ENCODE data around the gene TINAGL1.

The TINAGL1 gene

GRCh38 chr1:31625561-31626222 is 49.4 kb downstream of the TINAGL1 start:
- no peak for DNase-seq (ENCODE audit: low read depth)
- H3K4me3 ChIP-seq (ENCODE audit: low read depth, low read length), result no peak overlapping the region
- TF ChIP-seq, protein P1, sequence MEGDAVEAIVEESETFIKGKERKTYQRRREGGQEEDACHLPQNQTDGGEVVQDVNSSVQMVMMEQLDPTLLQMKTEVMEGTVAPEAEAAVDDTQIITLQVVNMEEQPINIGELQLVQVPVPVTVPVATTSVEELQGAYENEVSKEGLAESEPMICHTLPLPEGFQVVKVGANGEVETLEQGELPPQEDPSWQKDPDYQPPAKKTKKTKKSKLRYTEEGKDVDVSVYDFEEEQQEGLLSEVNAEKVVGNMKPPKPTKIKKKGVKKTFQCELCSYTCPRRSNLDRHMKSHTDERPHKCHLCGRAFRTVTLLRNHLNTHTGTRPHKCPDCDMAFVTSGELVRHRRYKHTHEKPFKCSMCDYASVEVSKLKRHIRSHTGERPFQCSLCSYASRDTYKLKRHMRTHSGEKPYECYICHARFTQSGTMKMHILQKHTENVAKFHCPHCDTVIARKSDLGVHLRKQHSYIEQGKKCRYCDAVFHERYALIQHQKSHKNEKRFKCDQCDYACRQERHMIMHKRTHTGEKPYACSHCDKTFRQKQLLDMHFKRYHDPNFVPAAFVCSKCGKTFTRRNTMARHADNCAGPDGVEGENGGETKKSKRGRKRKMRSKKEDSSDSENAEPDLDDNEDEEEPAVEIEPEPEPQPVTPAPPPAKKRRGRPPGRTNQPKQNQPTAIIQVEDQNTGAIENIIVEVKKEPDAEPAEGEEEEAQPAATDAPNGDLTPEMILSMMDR (IDR thresholded peaks at IDR 0.05; ENCODE audit: control insufficient read depth, extremely low read depth, insufficient read depth), result no peak

DNA sequence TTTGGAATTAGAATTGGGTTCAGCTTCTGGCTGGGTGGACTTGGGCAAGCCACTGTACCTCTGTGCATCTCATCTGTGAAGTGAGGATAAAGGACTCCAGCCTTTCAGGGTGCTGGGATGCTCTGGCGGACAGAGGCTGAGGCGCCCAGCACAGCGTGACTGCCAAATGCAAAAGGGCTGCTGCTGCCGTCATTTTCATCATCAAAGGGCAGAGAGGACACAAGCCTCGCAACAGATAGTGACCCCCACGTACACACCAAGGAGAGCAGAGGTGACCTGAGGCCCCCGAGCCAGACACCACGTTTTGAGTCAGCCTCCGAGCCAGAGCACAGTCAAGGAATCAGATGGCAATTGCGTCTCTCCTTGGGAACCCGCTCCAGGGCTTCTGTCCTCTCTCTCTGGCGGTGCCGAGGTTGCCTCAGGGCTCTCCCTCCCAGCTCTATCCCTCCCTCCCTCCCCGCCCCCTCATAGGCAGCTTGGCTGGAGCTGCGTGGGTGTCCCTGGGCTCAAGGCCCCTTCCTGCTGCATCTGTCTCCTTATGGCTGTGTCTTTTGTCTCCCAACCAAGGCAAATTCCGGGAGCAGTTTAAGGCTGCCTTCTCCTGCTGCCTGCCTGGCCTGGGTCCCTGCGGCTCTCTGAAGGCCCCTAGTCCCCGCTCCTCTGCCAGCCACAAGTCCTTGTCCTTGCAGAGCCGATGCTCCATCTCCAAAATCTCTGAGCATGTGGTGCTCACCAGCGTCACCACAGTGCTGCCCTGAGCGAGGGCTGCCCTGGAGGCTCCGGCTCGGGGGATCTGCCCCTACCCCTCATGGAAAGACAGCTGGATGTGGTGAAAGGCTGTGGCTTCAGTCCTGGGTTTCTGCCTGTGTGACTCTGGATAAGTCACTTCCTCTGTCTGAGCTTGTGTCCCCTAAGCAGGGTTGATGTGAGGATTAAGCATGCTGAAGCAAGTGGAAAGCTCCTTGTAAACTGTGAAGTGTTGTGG is 50.2 kb downstream of the TINAGL1 start:
- TF ChIP-seq, protein P1 (IDR thresholded peaks at IDR 0.05; ENCODE audit: control insufficient read depth, extremely low read depth, insufficient read depth), result no peak
- no peak for DNase-seq (ENCODE audit: low read depth)
- H3K4me3 ChIP-seq (ENCODE audit: low read depth, low read length), result no peak overlapping the region

- TF ChIP-seq, protein P1 (IDR thresholded peaks at IDR 0.05; ENCODE audit: control insufficient read depth, extremely low read depth, insufficient read depth), result no peak
- no peak overlapping the region for H3K4me3 ChIP-seq (ENCODE audit: low read depth, low read length)
- DNase-seq (ENCODE audit: low read depth), result no peak
Observed at GRCh38 chr1:31627301-31627929, 51.1 kb downstream of the TINAGL1 start.

GRCh38 chr1:31627930-31628559 is 51.7 kb downstream of the TINAGL1 start:
- DNase-seq (ENCODE audit: low read depth), result no peak
- H3K4me3 ChIP-seq (ENCODE audit: low read depth, low read length), result no peak overlapping the region
- TF ChIP-seq, protein P1 (IDR thresholded peaks at IDR 0.05; ENCODE audit: control insufficient read depth, extremely low read depth, insufficient read depth), result no peak

DNA sequence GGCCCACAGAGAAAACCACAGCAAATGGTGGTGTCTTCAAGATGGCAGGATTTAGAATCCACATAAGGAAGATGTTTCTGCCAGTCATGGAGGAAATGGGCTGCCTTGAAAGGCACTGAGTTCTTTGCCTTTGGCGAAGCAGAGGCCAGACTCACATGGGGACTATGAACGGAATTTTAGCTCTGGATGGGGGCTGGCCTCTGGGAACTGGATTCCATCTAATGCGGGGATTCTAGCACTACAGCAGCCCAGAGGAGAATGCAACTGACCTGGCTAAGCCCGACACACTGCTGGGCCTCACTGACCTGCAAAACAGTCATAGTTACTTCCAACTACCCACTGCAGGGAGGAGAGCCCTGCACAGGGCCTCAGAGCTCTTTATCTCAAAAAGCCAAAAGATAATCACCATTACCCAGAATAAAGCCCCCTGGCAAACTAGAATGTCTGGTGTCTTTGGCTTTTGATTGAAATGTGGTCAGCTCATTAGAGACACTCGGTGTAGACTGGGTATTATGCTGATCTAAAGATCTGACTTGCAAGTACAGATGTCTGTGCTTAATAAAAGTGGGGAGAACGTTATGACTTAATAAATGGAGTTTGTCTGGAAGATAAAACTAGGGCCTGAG is 52.7 kb downstream of the TINAGL1 start:
- no peak overlapping the region for H3K4me3 ChIP-seq (ENCODE audit: low read depth, low read length)
- TF ChIP-seq, protein P1 (IDR thresholded peaks at IDR 0.05; ENCODE audit: control insufficient read depth, extremely low read depth, insufficient read depth), result no peak
- no peak for DNase-seq (ENCODE audit: low read depth)

- no peak overlapping the region for H3K4me3 ChIP-seq (ENCODE audit: low read depth, low read length)
- TF ChIP-seq, protein P1 (IDR thresholded peaks at IDR 0.05; ENCODE audit: control insufficient read depth, extremely low read depth, insufficient read depth), result no peak
- DNase-seq (ENCODE audit: low read depth), result no peak
Observed at GRCh38 chr1:31632649-31633048, 56.3 kb downstream of the TINAGL1 start.

Data from LNCaP clone FGC (cell line).